GM12878 (cell line): ENCODE data around the gene LRBA. TPM values are rescaled to one million over a fixed set of nuclear protein-coding genes. Genes with fewer than 3 reads are reported as not detected.
"Not testable (repeated sequence)": the region's sequence is repeated elsewhere in the genome, so short reads cannot be mapped to it uniquely, and the experiment has no call there.

Source experiments
- ATAC-seq: fragments of 200-7000 bp; cut with Tn5 transposase; 3 replicates; pipeline ENCODE4 v1.9.1; 2020; ENCODE audit warnings: mild to moderate bottlenecking, moderate library complexity
- BruUV-seq: library from RNA; stranded (reverse); fragments of 400-500 nt; replicated peaks from 2 replicates; lab custom pipeline; 2021; lab: Mats Ljungman, UMichigan
- CTCF ChIA-PET: fragments of 300-600 bp; sonication (Branson Sonifier 250); formaldehyde crosslinking; extraction: SDS; loops from one replicate; lab custom pipeline; 2021; ENCODE audit warnings: inconsistent platforms; lab: Yijun Ruan, JAX
- POLR2A ChIA-PET: fragments of 350-600 bp; formaldehyde crosslinking; extraction: SDS; loops from one replicate; lab custom pipeline; 2021; ENCODE audit warnings: inconsistent platforms; lab: Charles Lee
- RAD21 ChIA-PET: fragments of 300-600 bp; sonication (Branson Sonifier 250); formaldehyde crosslinking; loops from one replicate; lab custom pipeline; 2023; ENCODE audit warnings: antibody characterized with exemption; ENCODE audit not compliant: unreplicated experiment; lab: Charles Lee
- SMC1A ChIA-PET: fragments of 300-600 bp; sonication (Branson Sonifier 250); formaldehyde crosslinking; loops from one replicate; lab custom pipeline; 2023; ENCODE audit not compliant: unreplicated experiment, uncharacterized antibody; lab: Charles Lee
- DNase-seq: peaks from one replicate; pipeline ENCODE4 v3.0.0-alpha.2; 2011; ENCODE audit warnings: low read depth, low spot score
- FAIRE-seq: peaks from 3 replicates; lab custom pipeline; 2011; peaks lifted over from hg19 to GRCh38; lab: Jason Lieb, UNC
- H2AFZ ChIP-seq: 2 replicates; pipeline ENCODE4 v1.6.0; 2011; ENCODE audit warnings: low read depth, low read length, control low read depth; ENCODE audit not compliant: control insufficient read depth
- H3K27ac ChIP-seq: 2 replicates; pipeline ENCODE4 v1.5.1; 2011; ENCODE audit warnings: control low read depth; ENCODE audit not compliant: control insufficient read depth, insufficient read depth
- H3K27me3 ChIP-seq, 2 experiments: replicated peaks in 1 of 2; 2 replicates each; pipeline versions ENCODE4 v1.6.0 to v1.6.1; 2011; ENCODE audit warnings: low read length in 1 of 2; ENCODE audit not compliant: control insufficient read depth in 2 of 2, insufficient read depth in 2 of 2
- H3K36me3 ChIP-seq, 2 experiments: 2 replicates each; pipeline ENCODE4 v1.5.1; 2011; ENCODE audit warnings: low read length in 1 of 2; ENCODE audit not compliant: control insufficient read depth in 2 of 2, insufficient read depth in 2 of 2
- H3K4me1 ChIP-seq: 2 replicates; pipeline ENCODE4 v1.6.1; 2011; ENCODE audit warnings: mild to moderate bottlenecking, low read length, moderate library complexity, mixed read lengths; ENCODE audit not compliant: control insufficient read depth, insufficient read depth
- H3K4me2 ChIP-seq: 2 replicates; pipeline ENCODE4 v1.6.0; 2011; ENCODE audit warnings: control low read depth; ENCODE audit not compliant: control insufficient read depth, insufficient read depth
- H3K4me3 ChIP-seq: fragments of 200-600 bp; sonication (generic); 2 replicates; pipeline ENCODE4 v1.5.1; 2016
- H3K79me2 ChIP-seq: 2 replicates; pipeline ENCODE4 v1.6.0; 2011; ENCODE audit warnings: low read length; ENCODE audit not compliant: control insufficient read depth, insufficient read depth
- H3K9ac ChIP-seq: 2 replicates; pipeline ENCODE4 v1.8.0; 2011; ENCODE audit warnings: low read length, control low read depth, mixed read lengths; ENCODE audit not compliant: control insufficient read depth, insufficient read depth
- H3K9me3 ChIP-seq: replicated peaks from 3 replicates; pipeline ENCODE4 v1.5.1; 2011; ENCODE audit warnings: mild to moderate bottlenecking, low read length; ENCODE audit not compliant: control insufficient read depth, insufficient read depth
- H4K20me1 ChIP-seq: 2 replicates; pipeline ENCODE4 v1.6.0; 2011; ENCODE audit not compliant: control insufficient read depth, insufficient read depth
- ASH2L ChIP-seq: fragments of 300-600, 200-600 bp; sonication (generic); IDR thresholded peaks from 2 replicates; pipeline ENCODE4 v1.6.1; 2017; ENCODE audit warnings: low read depth, mild to moderate bottlenecking, borderline replicate concordance
- BCLAF1 ChIP-seq: fragments of 450-650 bp; IDR thresholded peaks from 2 replicates; pipeline ENCODE4 v1.6.1; 2017; ENCODE audit warnings: antibody characterized with exemption, mild to moderate bottlenecking, moderate library complexity
- CBFB ChIP-seq: IDR thresholded peaks from 2 replicates; pipeline ENCODE4 v1.6.1; 2016; ENCODE audit warnings: antibody characterized with exemption, low read depth
- CEBPB ChIP-seq, 2 experiments: fragments of 150-350 bp in 1 of 2; IDR thresholded peaks; 2 replicates each; pipeline ENCODE4 v1.6.1; 2012 to 2014; ENCODE audit warnings: low read depth in 2 of 2, low read length in 2 of 2, borderline replicate concordance in 1 of 2, inconsistent platforms in 1 of 2
- HDAC2 ChIP-seq: fragments of 200-600 bp; sonication (generic); IDR thresholded peaks from 2 replicates; pipeline ENCODE4 v1.6.1; 2017
- NRF1 ChIP-seq: conservative IDR thresholded peaks from 2 replicates; pipeline ENCODE4 v1.6.1; 2011; ENCODE audit warnings: mild to moderate bottlenecking, low read depth, low read length, improper control_type of control experiment
- PAX8 ChIP-seq: fragments of 450-650 bp; IDR thresholded peaks from 2 replicates; pipeline ENCODE4 v1.6.1; 2017; ENCODE audit warnings: mild to moderate bottlenecking, moderate library complexity
- POLR2A ChIP-seq: IDR thresholded peaks from 2 replicates; pipeline ENCODE4 v1.6.1; 2011; ENCODE audit warnings: low read depth, mild to moderate bottlenecking, low read length
- POLR2AphosphoS5 ChIP-seq: IDR thresholded peaks from 2 replicates; pipeline ENCODE4 v1.6.1; 2011; ENCODE audit warnings: mild to moderate bottlenecking, low read length, inconsistent platforms
- RAD51 ChIP-seq: fragments of 450-650 bp; IDR thresholded peaks from 2 replicates; pipeline ENCODE4 v1.6.1; 2016; ENCODE audit warnings: moderate library complexity, mild to moderate bottlenecking, inconsistent platforms
- WGBS: methylation state at CpG from one replicate; pipeline ENCODE4 v1.1.6; 2016; ENCODE audit warnings: low lambda C conversion rate; ENCODE audit not compliant: insufficient replicate concordance, insufficient coverage; ENCODE audit errors: missing lambda C conversion rate; 5-methylcytosine and 5-hydroxymethylcytosine counted together
- in situ Hi-C: fragments of 300-500 bp; cut with MboI; formaldehyde crosslinking; loops from 9 replicates; pipeline ENCODE4 v1.14.3; 2018; ENCODE audit warnings: mixed read lengths
- intact Hi-C: fragments of 100-400 bp; cut with micrococcal nuclease; formaldehyde crosslinking; loops from one replicate; pipeline ENCODE4 v1.14.2; 2022; ENCODE audit not compliant: unreplicated experiment
- polyA plus RNA-seq, 11 experiments: library from polyadenylated mRNA; depleted of rRNA in 4 of 11; unstranded in 6 of 11; stranded (reverse) in 5 of 11; fragments of >200 nt; fragmentation: Nextera tagmentation in 4 of 11; fragmentation: Illumina TruSeq in 1 of 11; extraction: Ambion mirVana in 4 of 11; extraction: Trizol in 1 of 11; gene quantifications; 1 replicate in 1 of 11; 2 replicates in 10 of 11; pipeline versions ENCODE4 v1.2.1 to v1.2.3, GENCODE V29; 2011 to 2016; ENCODE audit warnings: inconsistent platforms in 2 of 11, missing spikeins in 2 of 11, low read depth in 1 of 11
- total RNA-seq, 4 experiments: library from RNA; depleted of rRNA in 3 of 4; stranded (reverse); fragments of >200 nt in 3 of 4; fragmentation: Illumina TruSeq in 1 of 4; extraction: Trizol in 1 of 4; gene quantifications; 2 replicates each; pipeline versions ENCODE4 v1.2.1 to v1.2.3, GENCODE V29; 2013 to 2021
- TF ChIP-seq, protein P1 (sequence below): IDR thresholded peaks from 2 replicates; pipeline ENCODE4 v1.6.1; 2012; ENCODE audit warnings: low read length, inconsistent platforms

LRBA gene
- total and polyA plus RNA-seq, 10 of the 15 experiments (the other 5 are each of a cell fraction or from before 2014, with no cell fraction given), result 20.3 to 93.4 (median 55.0) TPM

DNA sequence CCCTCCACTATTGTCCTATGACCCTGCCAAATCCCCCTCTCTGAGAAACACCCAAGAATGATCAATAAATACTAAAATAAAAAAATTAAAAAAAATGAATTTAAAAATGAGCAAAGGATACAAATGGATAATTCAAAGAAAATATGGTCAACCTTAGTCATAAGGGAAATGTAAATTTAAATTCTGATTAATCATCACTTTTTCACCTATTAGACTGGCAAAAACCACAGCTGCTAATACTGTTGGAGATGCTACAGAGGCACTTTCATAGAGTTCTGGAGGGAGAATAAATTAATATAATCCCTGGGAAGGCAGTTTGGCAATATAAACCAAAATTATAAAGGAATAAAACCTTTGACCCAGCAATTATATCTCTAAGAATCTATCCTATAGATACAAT lies 50.3 kb downstream of the LRBA start:
- Histone ChIP-seq H3K27me3 (no peaks in the 10 kb centered on the region), H2AFZ (no peak overlapping the region), H3K36me3 (no peaks in the 10 kb centered on the region), H4K20me1 (no peaks in the 10 kb centered on the region), H3K9me3 (no peaks in the 10 kb centered on the region; the same call in 2 of the 3 replicates), H3K9ac (no peak overlapping the region), H3K27ac (no peak overlapping the region), H3K79me2 (peaks cover 22% of the 10 kb centered on the region), H3K4me2 (no peak overlapping the region), H3K4me3 (no peak overlapping the region), H3K4me1 (peaks cover 3% of the 10 kb centered on the region)
- ChIA-PET POLR2A (interaction anchor here (0.6 to 1.0 kb wide), 2 partner anchors 10 to 41 kb away, joined by 4 to 7 read pairs; no protein-coding TSS in a partner anchor), SMC1A (interaction anchor here (1.1 kb wide), 1 partner anchor 9 kb away, joined by 4 read pairs; no protein-coding TSS in a partner anchor), RAD21 (no interaction called here), CTCF (interaction anchor here (1.2 kb wide), 1 partner anchor 134 kb away, joined by 3 read pairs; no protein-coding TSS in a partner anchor)
- in situ Hi-C loops (no loop called here), intact Hi-C loops (no loop called here)
- no TSS peak for BruUV-seq
- FAIRE-seq (no peak), ATAC-seq (no peak), DNase-seq (no peak)
- TF ChIP-seq, protein P1, sequence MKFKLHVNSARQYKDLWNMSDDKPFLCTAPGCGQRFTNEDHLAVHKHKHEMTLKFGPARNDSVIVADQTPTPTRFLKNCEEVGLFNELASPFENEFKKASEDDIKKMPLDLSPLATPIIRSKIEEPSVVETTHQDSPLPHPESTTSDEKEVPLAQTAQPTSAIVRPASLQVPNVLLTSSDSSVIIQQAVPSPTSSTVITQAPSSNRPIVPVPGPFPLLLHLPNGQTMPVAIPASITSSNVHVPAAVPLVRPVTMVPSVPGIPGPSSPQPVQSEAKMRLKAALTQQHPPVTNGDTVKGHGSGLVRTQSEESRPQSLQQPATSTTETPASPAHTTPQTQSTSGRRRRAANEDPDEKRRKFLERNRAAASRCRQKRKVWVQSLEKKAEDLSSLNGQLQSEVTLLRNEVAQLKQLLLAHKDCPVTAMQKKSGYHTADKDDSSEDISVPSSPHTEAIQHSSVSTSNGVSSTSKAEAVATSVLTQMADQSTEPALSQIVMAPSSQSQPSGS, result no peak
- TF ChIP-seq PAX8 (no peak), NRF1 (no peak), CBFB (no peak), POLR2A (no peak), POLR2AphosphoS5 (no peak), CEBPB (IDR thresholded peaks at IDR 0.05; ENCODE audit: borderline replicate concordance in 1 of 2, low read depth in 2 of 2, low read length in 2 of 2) (no peak), RAD51 (no peak), ASH2L (no peak), BCLAF1 (no peak), HDAC2 (no peak)

DNA sequence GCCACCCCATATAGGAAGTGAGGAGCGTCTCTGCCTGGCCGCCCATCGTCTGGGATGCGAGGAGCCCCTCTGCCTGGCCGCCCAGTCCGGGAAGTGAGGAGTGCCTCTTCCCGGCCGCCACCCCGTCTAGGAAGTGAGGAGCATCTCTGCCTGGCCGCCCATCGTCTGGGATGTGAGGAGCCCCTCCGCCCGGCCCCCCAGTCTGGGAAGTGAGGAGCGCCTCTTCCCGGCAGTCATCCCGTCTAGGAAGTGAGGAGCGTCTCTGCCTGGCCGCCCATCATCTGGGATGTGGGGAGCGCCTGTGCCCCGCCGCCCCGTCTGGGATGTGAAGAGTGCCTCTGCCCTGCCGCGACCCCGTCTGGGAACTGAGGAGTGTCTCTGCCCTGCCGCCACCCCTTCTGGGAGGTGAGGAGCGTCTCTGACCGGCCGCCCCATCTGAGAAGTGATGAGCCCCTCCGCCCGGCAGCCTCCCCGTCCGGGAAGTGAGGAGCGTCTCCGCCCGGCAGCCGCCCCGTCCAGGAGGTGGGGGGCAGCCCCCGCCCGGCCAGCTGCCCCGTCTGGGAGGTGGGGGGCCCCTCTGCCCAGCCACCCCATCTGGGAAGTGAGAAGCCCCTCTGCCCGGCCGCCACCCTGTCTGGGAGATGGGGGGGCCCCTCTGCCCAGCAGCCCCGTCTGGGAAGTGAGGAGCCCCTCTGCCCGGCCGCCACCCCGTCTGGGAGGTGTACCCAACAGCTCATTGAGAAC lies 51.3 kb downstream of the LRBA start:
- H3K4me3 ChIP-seq, H3K9me3 ChIP-seq, FAIRE-seq, H4K20me1 ChIP-seq, H2AFZ ChIP-seq, ATAC-seq, H3K36me3 ChIP-seq, SMC1A ChIA-PET, BruUV-seq, CTCF ChIA-PET, DNase-seq, in situ Hi-C loops, intact Hi-C loops, H3K27me3 ChIP-seq, H3K27ac ChIP-seq, H3K9ac ChIP-seq, H3K4me1 ChIP-seq, POLR2A ChIA-PET, H3K4me2 ChIP-seq: not testable (repeated sequence)
- H3K79me2 ChIP-seq, result peaks cover 20% of the 10 kb centered on the region
- RAD21 ChIA-PET, result interaction anchor here (1.2 kb wide), 1 partner anchor 88 kb away, joined by 6 read pairs; no protein-coding TSS in a partner anchor
- 99% methylated on average over 19 of the region's 47 CpGs for WGBS
